ENCODE measurements around the gene PRPF39.

PRPF39 gene, protein sequence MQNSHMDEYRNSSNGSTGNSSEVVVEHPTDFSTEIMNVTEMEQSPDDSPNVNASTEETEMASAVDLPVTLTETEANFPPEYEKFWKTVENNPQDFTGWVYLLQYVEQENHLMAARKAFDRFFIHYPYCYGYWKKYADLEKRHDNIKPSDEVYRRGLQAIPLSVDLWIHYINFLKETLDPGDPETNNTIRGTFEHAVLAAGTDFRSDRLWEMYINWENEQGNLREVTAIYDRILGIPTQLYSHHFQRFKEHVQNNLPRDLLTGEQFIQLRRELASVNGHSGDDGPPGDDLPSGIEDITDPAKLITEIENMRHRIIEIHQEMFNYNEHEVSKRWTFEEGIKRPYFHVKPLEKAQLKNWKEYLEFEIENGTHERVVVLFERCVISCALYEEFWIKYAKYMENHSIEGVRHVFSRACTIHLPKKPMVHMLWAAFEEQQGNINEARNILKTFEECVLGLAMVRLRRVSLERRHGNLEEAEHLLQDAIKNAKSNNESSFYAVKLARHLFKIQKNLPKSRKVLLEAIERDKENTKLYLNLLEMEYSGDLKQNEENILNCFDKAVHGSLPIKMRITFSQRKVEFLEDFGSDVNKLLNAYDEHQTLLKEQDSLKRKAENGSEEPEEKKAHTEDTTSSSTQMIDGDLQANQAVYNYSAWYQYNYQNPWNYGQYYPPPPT

DNA sequence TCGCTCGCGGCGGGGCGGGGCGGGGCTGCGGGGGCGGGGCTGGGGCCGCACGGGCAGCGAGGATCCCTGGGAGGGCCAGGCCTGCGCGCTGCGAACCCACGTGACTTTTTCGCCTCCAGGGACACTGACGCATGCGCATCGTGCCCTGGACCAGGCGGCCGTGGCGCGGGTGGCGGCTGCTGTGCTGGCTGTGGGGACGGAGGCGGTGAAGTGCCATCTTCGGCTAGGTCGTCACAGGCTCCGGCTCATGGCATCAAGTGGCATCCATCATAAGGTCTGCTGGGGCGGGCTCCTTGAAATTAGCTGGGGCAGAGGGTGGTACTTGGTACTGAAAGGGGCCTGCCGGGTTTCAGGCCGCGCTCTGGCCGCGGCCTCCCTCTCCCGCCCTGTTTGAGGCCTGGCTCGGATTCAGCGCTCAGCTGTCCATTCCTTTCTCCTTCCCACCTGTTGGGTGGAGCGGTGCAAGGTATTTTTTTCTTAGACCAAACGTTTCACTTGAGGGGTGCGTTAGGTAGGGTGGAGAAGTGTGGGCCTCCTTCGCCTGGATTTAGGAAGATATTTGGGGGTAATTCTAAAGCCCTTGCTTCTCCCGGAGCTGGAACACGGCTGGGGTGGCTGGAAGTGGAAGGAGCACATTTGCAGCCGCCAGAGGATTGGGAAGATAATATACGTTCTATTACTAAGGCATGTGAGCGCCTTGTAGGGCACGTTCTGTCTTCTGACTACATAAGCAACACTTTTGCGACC, at the start of gene PRPF39:
Gene PRPF39 (plus strand): TSS at position 141 of the 747 bp plus-strand sequence. CDS start 11,124 bp downstream, outside the sequence.
- Histone ChIP-seq H3K9me3 (ENCODE audit: control insufficient read depth, insufficient read depth, low read length) (no peaks in the 10 kb centered on the region), H3K4me1 (ENCODE audit: control insufficient read depth, insufficient read depth, low read length) (peaks cover 8% of the 10 kb centered on the region; the same call in 1 of the 2 replicates), H3K4me3 (ENCODE audit: low read depth, low read length) (peak within 1 kb of the TSS; percentile 96), H3K27me3 (ENCODE audit: control insufficient read depth, insufficient read depth, low read length) (no peaks in the 10 kb centered on the region), H3K27ac (ENCODE audit: low read depth, low read length) (peak within 1 kb of the TSS; percentile 84), H3K9ac (ENCODE audit: low read depth, low read length) (peak within 1 kb of the TSS; percentile 84), H3K36me3 (ENCODE audit: control insufficient read depth, insufficient read depth, low read length) (0 out of 2 replicates have a peak, but pooled peaks cover 3% of the 10 kb centered on the region)

DNA sequence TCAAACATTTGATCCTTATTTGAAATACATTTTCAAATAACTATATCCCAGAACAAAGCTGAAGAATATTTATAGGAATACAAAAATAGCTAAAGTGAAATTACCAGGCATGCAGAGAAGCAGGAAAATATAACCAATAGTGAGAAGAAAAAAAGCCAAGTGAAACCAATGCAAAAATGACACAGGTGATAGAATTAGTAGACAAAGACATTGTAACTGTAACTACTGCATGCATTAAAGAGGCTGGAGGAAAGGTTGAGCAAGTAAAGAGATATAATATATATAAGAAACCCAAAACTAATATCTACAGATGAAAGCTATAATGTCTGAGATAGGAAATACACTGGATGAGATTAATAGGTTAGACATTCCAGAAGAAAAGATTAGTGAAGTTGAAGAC, 49.2 kb upstream of the PRPF39 start:
- Histone ChIP-seq H3K4me1 (ENCODE audit: control insufficient read depth, insufficient read depth, low read length) (no peaks in the 10 kb centered on the region), H3K27ac (ENCODE audit: low read depth, low read length) (no peak overlapping the region), H3K4me3 (ENCODE audit: low read depth, low read length) (no peak overlapping the region), H3K27me3 (ENCODE audit: control insufficient read depth, insufficient read depth, low read length) (no peaks in the 10 kb centered on the region), H3K9ac (ENCODE audit: low read depth, low read length) (no peak overlapping the region), H3K9me3 (ENCODE audit: control insufficient read depth, insufficient read depth, low read length) (peaks cover 18% of the 10 kb centered on the region), H3K36me3 (ENCODE audit: control insufficient read depth, insufficient read depth, low read length) (peaks cover 29% of the 10 kb centered on the region)

DNA sequence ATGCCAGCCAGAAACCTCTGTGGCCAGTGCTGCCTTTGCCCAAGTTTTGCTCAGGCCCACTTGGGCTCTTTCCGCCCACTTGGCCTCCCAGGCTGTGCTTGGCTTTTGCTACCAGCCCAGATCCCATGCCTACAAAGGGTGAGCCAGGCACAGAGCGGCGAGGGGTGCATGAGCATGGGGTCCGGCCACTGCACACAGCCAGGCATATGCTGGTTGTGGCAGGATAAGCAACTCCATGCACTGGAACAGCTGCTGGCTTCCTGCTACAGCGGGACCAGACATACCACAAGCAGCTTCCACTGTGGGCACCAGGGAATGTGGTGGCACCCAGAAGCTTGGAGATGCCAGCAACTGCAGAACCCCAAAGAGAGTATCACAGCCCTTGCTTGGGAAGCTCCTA, 45.7 kb upstream of the PRPF39 start:
- H3K9me3 ChIP-seq (ENCODE audit: control insufficient read depth, insufficient read depth, low read length): peaks cover 18% of the 10 kb centered on the region

DNA sequence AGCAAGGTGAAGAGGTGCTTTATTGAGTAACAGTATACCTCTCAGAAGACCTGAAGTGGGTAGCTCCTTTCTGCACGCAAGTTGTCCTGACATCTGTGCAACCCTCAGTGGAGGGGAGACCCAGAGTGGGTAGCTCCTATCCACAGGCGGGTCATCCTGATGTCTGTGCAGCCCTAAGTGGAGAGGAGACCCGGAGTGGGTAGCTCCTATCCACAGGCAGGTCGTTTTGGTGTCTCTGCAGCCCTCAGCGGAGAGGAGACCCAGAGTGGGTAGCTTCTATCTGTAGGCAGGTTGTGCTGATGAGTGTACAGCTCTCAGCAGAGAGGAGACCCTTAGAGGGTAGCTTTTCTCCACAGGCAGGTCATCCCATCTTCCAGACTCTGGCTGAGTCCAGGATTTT, 45.1 kb upstream of the PRPF39 start:
- Histone ChIP-seq H3K4me3 (ENCODE audit: low read depth, low read length) (no peak overlapping the region), H3K9ac (ENCODE audit: low read depth, low read length) (no peak overlapping the region), H3K9me3 (ENCODE audit: control insufficient read depth, insufficient read depth, low read length) (peaks cover 18% of the 10 kb centered on the region), H3K4me1 (ENCODE audit: control insufficient read depth, insufficient read depth, low read length) (no peaks in the 10 kb centered on the region), H3K27me3 (ENCODE audit: control insufficient read depth, insufficient read depth, low read length) (no peaks in the 10 kb centered on the region), H3K36me3 (ENCODE audit: control insufficient read depth, insufficient read depth, low read length) (peaks cover 14% of the 10 kb centered on the region), H3K27ac (ENCODE audit: low read depth, low read length) (no peak overlapping the region)

More for the DNA sequence above, 45.7 kb upstream of the PRPF39 start:
- Histone ChIP-seq H3K4me1 (ENCODE audit: control insufficient read depth, insufficient read depth, low read length) (no peaks in the 10 kb centered on the region), H3K4me3 (ENCODE audit: low read depth, low read length) (no peak overlapping the region), H3K9ac (ENCODE audit: low read depth, low read length) (no peak overlapping the region), H3K27ac (ENCODE audit: low read depth, low read length) (no peak overlapping the region), H3K36me3 (ENCODE audit: control insufficient read depth, insufficient read depth, low read length) (peaks cover 14% of the 10 kb centered on the region), H3K27me3 (ENCODE audit: control insufficient read depth, insufficient read depth, low read length) (no peaks in the 10 kb centered on the region)

DNA sequence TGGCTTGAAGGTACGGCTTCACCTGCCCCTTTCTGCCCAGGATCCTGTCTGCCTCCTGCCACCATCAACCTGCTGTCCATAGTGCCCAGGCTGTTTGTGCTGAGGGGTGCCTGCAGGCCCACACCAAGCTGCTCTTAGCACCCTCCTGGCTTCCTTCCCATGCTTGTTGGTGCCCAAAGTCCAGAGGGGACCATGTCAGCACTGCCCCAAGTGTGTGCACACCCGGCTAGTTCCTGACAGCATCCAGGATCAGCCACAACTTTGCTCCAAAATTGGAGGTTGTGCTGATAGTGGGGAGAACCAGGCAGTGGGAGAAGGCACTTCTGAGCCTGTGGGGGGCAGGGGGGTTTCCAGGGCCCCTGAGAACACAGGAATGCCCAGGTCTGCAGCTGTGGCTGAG, 44.5 kb upstream of the PRPF39 start:
- peaks cover 14% of the 10 kb centered on the region for H3K36me3 ChIP-seq (ENCODE audit: control insufficient read depth, insufficient read depth, low read length)
- no peaks in the 10 kb centered on the region for H3K27me3 ChIP-seq (ENCODE audit: control insufficient read depth, insufficient read depth, low read length)
- H3K9me3 ChIP-seq (ENCODE audit: control insufficient read depth, insufficient read depth, low read length): peaks cover 18% of the 10 kb centered on the region
- H3K4me3 ChIP-seq (ENCODE audit: low read depth, low read length): no peak overlapping the region
- no peak overlapping the region for H3K9ac ChIP-seq (ENCODE audit: low read depth, low read length)
- no peaks in the 10 kb centered on the region for H3K4me1 ChIP-seq (ENCODE audit: control insufficient read depth, insufficient read depth, low read length)
- H3K27ac ChIP-seq (ENCODE audit: low read depth, low read length): no peak overlapping the region

DNA sequence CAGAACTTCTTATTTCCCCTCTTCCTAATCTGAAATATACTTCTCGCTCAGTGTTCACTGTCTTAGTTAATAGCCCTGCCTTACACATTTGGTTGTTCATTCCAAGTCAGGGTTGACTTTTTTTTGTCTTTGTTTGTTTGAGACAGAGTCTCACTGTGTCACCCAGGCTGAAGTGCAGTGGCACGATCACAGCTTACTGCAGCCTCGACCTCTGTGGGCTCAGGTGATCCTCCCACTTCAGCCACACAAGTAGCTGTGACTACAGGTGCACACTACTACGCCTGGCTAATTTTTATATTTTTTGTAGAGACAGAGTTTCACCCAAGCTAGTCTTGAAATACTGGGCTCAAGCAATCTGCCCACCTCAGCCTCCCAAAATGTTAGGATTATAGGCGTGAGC, 42.3 kb upstream of the PRPF39 start:
- H3K4me3 ChIP-seq (ENCODE audit: low read depth, low read length): no peak overlapping the region
- H3K27ac ChIP-seq (ENCODE audit: low read depth, low read length): no peak overlapping the region
- H3K36me3 ChIP-seq (ENCODE audit: control insufficient read depth, insufficient read depth, low read length): peaks cover 28% of the 10 kb centered on the region
- H3K9me3 ChIP-seq (ENCODE audit: control insufficient read depth, insufficient read depth, low read length): peaks cover 18% of the 10 kb centered on the region
- H3K9ac ChIP-seq (ENCODE audit: low read depth, low read length): no peak overlapping the region
- H3K4me1 ChIP-seq (ENCODE audit: control insufficient read depth, insufficient read depth, low read length): no peaks in the 10 kb centered on the region
- H3K27me3 ChIP-seq (ENCODE audit: control insufficient read depth, insufficient read depth, low read length): no peaks in the 10 kb centered on the region

DNA sequence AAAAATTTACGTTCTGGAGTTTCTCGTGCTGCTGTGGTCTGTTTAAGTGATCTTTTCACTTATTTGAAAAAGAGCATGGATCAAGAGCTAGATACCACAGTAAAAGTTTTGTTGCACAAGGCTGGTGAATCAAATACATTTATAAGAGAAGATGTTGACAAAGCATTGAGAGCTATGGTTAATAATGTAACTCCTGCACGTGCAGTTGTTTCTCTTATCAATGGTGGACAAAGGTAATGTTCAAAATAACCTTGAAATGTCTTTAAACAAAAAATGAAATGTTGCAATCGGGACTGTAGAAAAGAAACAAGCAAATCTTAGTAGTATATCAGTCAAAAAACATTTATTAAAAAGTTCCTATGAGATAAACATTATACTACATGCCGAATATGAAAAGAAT, 39.3 kb upstream of the PRPF39 start:
- Histone ChIP-seq H3K27me3 (ENCODE audit: control insufficient read depth, insufficient read depth, low read length) (no peaks in the 10 kb centered on the region), H3K9me3 (ENCODE audit: control insufficient read depth, insufficient read depth, low read length) (peaks cover under 1% of the 10 kb centered on the region; the same call in 1 of the 2 replicates), H3K4me1 (ENCODE audit: control insufficient read depth, insufficient read depth, low read length) (no peaks in the 10 kb centered on the region), H3K4me3 (ENCODE audit: low read depth, low read length) (no peak overlapping the region), H3K36me3 (ENCODE audit: control insufficient read depth, insufficient read depth, low read length) (peaks cover 17% of the 10 kb centered on the region), H3K9ac (ENCODE audit: low read depth, low read length) (no peak overlapping the region), H3K27ac (ENCODE audit: low read depth, low read length) (no peak overlapping the region)

DNA sequence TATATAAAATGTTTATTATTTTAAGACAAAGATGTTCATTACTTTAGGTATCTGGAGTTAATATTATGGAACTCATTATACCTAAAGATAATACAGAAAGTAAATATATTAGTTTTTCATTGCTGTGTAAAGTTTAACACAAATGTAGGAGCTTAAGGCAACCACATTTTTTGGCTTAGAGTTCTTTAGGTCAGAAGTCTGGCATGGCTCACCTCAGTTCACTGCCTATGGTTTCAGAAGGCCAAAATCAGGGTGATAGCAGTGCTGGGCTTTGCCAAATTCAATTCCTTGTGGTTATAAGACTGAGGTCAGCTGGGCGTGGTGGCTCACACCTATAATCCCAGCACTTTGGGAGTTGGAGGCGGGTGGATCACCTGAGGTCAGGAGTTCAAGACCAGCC, 35.5 kb upstream of the PRPF39 start:
- Histone ChIP-seq H3K27ac (ENCODE audit: low read depth, low read length) (no peak overlapping the region), H3K27me3 (ENCODE audit: control insufficient read depth, insufficient read depth, low read length) (no peaks in the 10 kb centered on the region), H3K4me3 (ENCODE audit: low read depth, low read length) (no peak overlapping the region), H3K9ac (ENCODE audit: low read depth, low read length) (no peak overlapping the region), H3K4me1 (ENCODE audit: control insufficient read depth, insufficient read depth, low read length) (no peaks in the 10 kb centered on the region), H3K9me3 (ENCODE audit: control insufficient read depth, insufficient read depth, low read length) (no peaks in the 10 kb centered on the region), H3K36me3 (ENCODE audit: control insufficient read depth, insufficient read depth, low read length) (peaks cover 22% of the 10 kb centered on the region)

DNA sequence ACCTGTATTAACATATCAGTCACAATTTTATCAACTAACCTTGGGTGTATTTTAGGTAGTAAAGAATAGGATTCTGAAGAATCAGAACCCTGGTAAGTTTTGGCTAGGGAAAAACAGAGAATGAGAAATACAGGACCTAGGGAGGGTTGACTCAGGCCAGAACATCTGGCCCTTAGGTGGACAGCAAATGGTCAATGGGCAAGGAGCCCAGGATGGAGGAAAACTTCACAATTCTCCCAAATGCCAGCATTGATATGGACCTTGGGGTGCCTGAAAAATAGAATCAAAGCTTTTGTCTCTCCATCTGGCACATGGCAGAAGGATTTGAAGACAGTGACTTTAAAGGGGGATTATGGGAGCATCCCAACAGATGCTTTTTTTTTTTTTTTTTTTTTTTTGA, 32.7 kb upstream of the PRPF39 start:
- H3K9me3 ChIP-seq (ENCODE audit: control insufficient read depth, insufficient read depth, low read length): no peaks in the 10 kb centered on the region
- no peak overlapping the region for H3K27ac ChIP-seq (ENCODE audit: low read depth, low read length)
- no peak overlapping the region for H3K4me3 ChIP-seq (ENCODE audit: low read depth, low read length)
- H3K36me3 ChIP-seq (ENCODE audit: control insufficient read depth, insufficient read depth, low read length): peaks cover 28% of the 10 kb centered on the region
- no peaks in the 10 kb centered on the region for H3K4me1 ChIP-seq (ENCODE audit: control insufficient read depth, insufficient read depth, low read length)
- H3K27me3 ChIP-seq (ENCODE audit: control insufficient read depth, insufficient read depth, low read length): no peaks in the 10 kb centered on the region
- no peak overlapping the region for H3K9ac ChIP-seq (ENCODE audit: low read depth, low read length)

DNA sequence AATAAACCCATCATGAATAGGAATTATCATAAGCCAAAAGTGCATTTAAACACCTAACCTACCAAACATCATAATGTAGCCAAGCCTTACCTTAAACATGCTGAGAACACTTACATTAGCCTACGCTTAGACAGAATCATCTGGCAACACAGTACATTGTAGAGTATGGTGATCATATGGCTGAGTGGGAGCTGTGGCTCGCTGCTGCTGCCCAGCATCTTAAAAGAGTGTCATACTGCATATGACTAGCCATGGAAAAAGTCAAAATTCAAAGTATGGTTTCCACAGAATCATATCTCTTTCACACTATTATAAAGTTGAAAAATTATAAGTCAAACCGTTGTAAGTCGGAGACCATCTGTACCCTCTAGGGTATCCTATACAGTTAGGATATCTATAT, 32.0 kb upstream of the PRPF39 start:
- H3K4me1 ChIP-seq (ENCODE audit: control insufficient read depth, insufficient read depth, low read length): no peaks in the 10 kb centered on the region
- no peaks in the 10 kb centered on the region for H3K27me3 ChIP-seq (ENCODE audit: control insufficient read depth, insufficient read depth, low read length)
- peaks cover 21% of the 10 kb centered on the region for H3K36me3 ChIP-seq (ENCODE audit: control insufficient read depth, insufficient read depth, low read length)
- H3K9ac ChIP-seq (ENCODE audit: low read depth, low read length): no peak overlapping the region
- no peak overlapping the region for H3K27ac ChIP-seq (ENCODE audit: low read depth, low read length)
- H3K9me3 ChIP-seq (ENCODE audit: control insufficient read depth, insufficient read depth, low read length): no peaks in the 10 kb centered on the region
- no peak overlapping the region for H3K4me3 ChIP-seq (ENCODE audit: low read depth, low read length)

DNA sequence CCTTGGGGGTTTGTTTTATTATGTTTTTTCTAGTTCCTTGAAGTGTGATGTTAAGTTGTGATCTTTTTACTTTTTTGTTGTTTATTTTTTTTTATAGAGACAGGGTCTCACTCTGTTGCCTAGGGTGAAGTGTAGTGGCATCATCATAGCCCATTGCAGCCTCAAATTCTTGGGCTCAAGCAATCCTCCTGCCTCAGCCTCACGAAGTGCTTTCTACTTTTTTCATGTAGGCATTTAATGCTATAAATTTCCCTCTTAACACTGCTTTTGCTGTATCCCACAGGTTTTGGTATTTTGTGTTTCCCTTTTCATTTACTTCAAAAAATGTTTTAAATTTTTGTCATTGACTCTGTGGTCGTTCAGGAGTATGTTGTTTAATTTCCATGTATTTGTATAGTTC, 26.6 kb upstream of the PRPF39 start:
- Histone ChIP-seq H3K36me3 (ENCODE audit: control insufficient read depth, insufficient read depth, low read length) (peaks cover 20% of the 10 kb centered on the region), H3K4me1 (ENCODE audit: control insufficient read depth, insufficient read depth, low read length) (no peaks in the 10 kb centered on the region), H3K27me3 (ENCODE audit: control insufficient read depth, insufficient read depth, low read length) (no peaks in the 10 kb centered on the region), H3K4me3 (ENCODE audit: low read depth, low read length) (no peak overlapping the region), H3K27ac (ENCODE audit: low read depth, low read length) (no peak overlapping the region), H3K9me3 (ENCODE audit: control insufficient read depth, insufficient read depth, low read length) (no peaks in the 10 kb centered on the region), H3K9ac (ENCODE audit: low read depth, low read length) (no peak overlapping the region)
